HEK293 (cell line): ENCODE measurements around the gene SLC66A2.

Experiments used
- CTCF ChIA-PET: fragments of 350-600 bp; formaldehyde crosslinking; extraction: SDS; loops from one replicate; lab custom pipeline; 2021; ENCODE audit warnings: antibody characterized with exemption; lab: Yijun Ruan, JAX
- POLR2A ChIA-PET: fragments of 300-600 bp; formaldehyde crosslinking; extraction: SDS; loops from one replicate; lab custom pipeline; 2020; ENCODE audit warnings: antibody characterized with exemption, inconsistent platforms; lab: Yijun Ruan, JAX
- H3K27ac ChIP-seq: fragments of 200-500 bp; sonication (Bioruptor generic); 2 replicates; pipeline ENCODE4 v1.5.1; 2014; ENCODE audit warnings: low read depth, low read length, control low read depth, inconsistent platforms; ENCODE audit errors: extremely low read depth
- H3K36me3 ChIP-seq, 2 experiments: fragments of 200-500 bp in 1 of 2; sonication (Bioruptor generic) in 1 of 2; 1 replicate in 1 of 2; 2 replicates in 1 of 2; pipeline ENCODE4 v1.5.1; 2014 to 2017; ENCODE audit warnings: inconsistent platforms in 2 of 2, low read length in 2 of 2; ENCODE audit not compliant: control insufficient read depth in 2 of 2, insufficient read depth in 1 of 2
- H3K4me1 ChIP-seq: fragments of 200-500 bp; sonication (Bioruptor generic); 2 replicates; pipeline ENCODE4 v1.5.1; 2014; ENCODE audit warnings: mild to moderate bottlenecking, low read length, inconsistent platforms; ENCODE audit not compliant: control insufficient read depth, insufficient read depth
- H3K4me3 ChIP-seq: 2 replicates; pipeline ENCODE4 v1.5.1; 2011; ENCODE audit warnings: low read depth, mild to moderate bottlenecking, control low read depth, low read length, moderate library complexity
- H3K9me3 ChIP-seq: fragments of 200-500 bp; sonication (Bioruptor generic); 2 replicates; pipeline ENCODE4 v1.5.1; 2014; ENCODE audit warnings: low read depth, low read length, inconsistent platforms; ENCODE audit not compliant: control insufficient read depth, insufficient read depth
- ZIC2 ChIP-seq: fragments of 450-650 bp; formaldehyde crosslinking; IDR thresholded peaks from 2 replicates; pipeline ENCODE4 v1.5.1; 2016; ENCODE audit warnings: missing biosample characterization, missing genetic modification characterization
- ZNF133 ChIP-seq: fragments of 450-650 bp; formaldehyde crosslinking; IDR thresholded peaks from 2 replicates; pipeline ENCODE4 v1.5.1; 2016; ENCODE audit warnings: missing biosample characterization, missing genetic modification characterization
- ZNF140 ChIP-seq: fragments of 450-650 bp; formaldehyde crosslinking; IDR thresholded peaks from 2 replicates; pipeline ENCODE4 v1.5.1; 2016; ENCODE audit warnings: missing biosample characterization, missing genetic modification characterization
- ZNF157 ChIP-seq: fragments of 450-650 bp; formaldehyde crosslinking; IDR thresholded peaks from 2 replicates; pipeline ENCODE4 v1.5.1; 2016; ENCODE audit warnings: missing biosample characterization, missing genetic modification characterization
- ZNF202 ChIP-seq: fragments of 450-650 bp; formaldehyde crosslinking; IDR thresholded peaks from 2 replicates; pipeline ENCODE4 v1.5.1; 2016; ENCODE audit warnings: missing biosample characterization, missing genetic modification characterization, borderline replicate concordance
- ZNF26 ChIP-seq: fragments of 450-650 bp; formaldehyde crosslinking; IDR thresholded peaks from 2 replicates; pipeline ENCODE4 v1.5.1; 2016; ENCODE audit warnings: missing biosample characterization, missing genetic modification characterization
- ZNF335 ChIP-seq: fragments of 450-650 bp; formaldehyde crosslinking; conservative IDR thresholded peaks from 2 replicates; pipeline ENCODE4 v1.5.1; 2016; ENCODE audit warnings: missing biosample characterization, missing genetic modification characterization
- ZNF366 ChIP-seq: fragments of 450-650 bp; formaldehyde crosslinking; conservative IDR thresholded peaks from 2 replicates; pipeline ENCODE4 v1.5.1; 2016; ENCODE audit warnings: missing biosample characterization, missing genetic modification characterization
- ZNF426 ChIP-seq: fragments of 450-650 bp; formaldehyde crosslinking; IDR thresholded peaks from 2 replicates; pipeline ENCODE4 v1.5.1; 2017; ENCODE audit warnings: missing biosample characterization, missing genetic modification characterization, mild to moderate bottlenecking, inconsistent platforms, moderate library complexity
- ZNF514 ChIP-seq: fragments of 450-650 bp; formaldehyde crosslinking; IDR thresholded peaks from 2 replicates; pipeline ENCODE4 v1.5.1; 2016; ENCODE audit warnings: missing biosample characterization, missing genetic modification characterization
- ZNF548 ChIP-seq: fragments of 450-650 bp; formaldehyde crosslinking; IDR thresholded peaks from 2 replicates; pipeline ENCODE4 v1.5.1; 2016; ENCODE audit warnings: missing biosample characterization, missing genetic modification characterization
- ZNF571 ChIP-seq: fragments of 450-650 bp; formaldehyde crosslinking; IDR thresholded peaks from 2 replicates; pipeline ENCODE4 v1.5.0; 2017; ENCODE audit warnings: missing biosample characterization, missing genetic modification characterization
- ZNF596 ChIP-seq: fragments of 450-650 bp; IDR thresholded peaks from 2 replicates; pipeline ENCODE4 v1.5.0; 2018; ENCODE audit warnings: missing biosample characterization, mild to moderate bottlenecking, missing genetic modification characterization, moderate library complexity
- ZNF639 ChIP-seq: fragments of 450-650 bp; formaldehyde crosslinking; IDR thresholded peaks from 2 replicates; pipeline ENCODE4 v1.5.1; 2016; ENCODE audit warnings: missing biosample characterization, missing genetic modification characterization
- ZNF658 ChIP-seq: fragments of 450-650 bp; formaldehyde crosslinking; IDR thresholded peaks from 2 replicates; pipeline ENCODE4; 2016; ENCODE audit warnings: missing biosample characterization, missing genetic modification characterization
- ZSCAN23 ChIP-seq: fragments of 450-650 bp; formaldehyde crosslinking; IDR thresholded peaks from 2 replicates; pipeline ENCODE4 v1.5.1; 2016; ENCODE audit warnings: missing biosample characterization, missing genetic modification characterization
- ZSCAN5A ChIP-seq: fragments of 450-650 bp; formaldehyde crosslinking; IDR thresholded peaks from 2 replicates; pipeline ENCODE4 v1.5.1; 2016; ENCODE audit warnings: missing biosample characterization, missing genetic modification characterization
- TF ChIP-seq, protein P1 (sequence below): fragments of 450-650 bp; formaldehyde crosslinking; IDR thresholded peaks from 2 replicates; pipeline ENCODE4 v1.5.1; 2016; ENCODE audit warnings: missing biosample characterization, missing genetic modification characterization, borderline replicate concordance
- TF ChIP-seq, protein P2 (sequence below): fragments of 450-650 bp; formaldehyde crosslinking; IDR thresholded peaks from 2 replicates; pipeline ENCODE4 v1.5.1; 2017; ENCODE audit warnings: missing biosample characterization, missing genetic modification characterization
- TF ChIP-seq, protein P3 (sequence below): fragments of 450-650 bp; formaldehyde crosslinking; IDR thresholded peaks from 2 replicates; pipeline ENCODE4 v1.5.1; 2016; ENCODE audit warnings: missing biosample characterization, missing genetic modification characterization, borderline replicate concordance

Gene SLC66A2

DNA sequence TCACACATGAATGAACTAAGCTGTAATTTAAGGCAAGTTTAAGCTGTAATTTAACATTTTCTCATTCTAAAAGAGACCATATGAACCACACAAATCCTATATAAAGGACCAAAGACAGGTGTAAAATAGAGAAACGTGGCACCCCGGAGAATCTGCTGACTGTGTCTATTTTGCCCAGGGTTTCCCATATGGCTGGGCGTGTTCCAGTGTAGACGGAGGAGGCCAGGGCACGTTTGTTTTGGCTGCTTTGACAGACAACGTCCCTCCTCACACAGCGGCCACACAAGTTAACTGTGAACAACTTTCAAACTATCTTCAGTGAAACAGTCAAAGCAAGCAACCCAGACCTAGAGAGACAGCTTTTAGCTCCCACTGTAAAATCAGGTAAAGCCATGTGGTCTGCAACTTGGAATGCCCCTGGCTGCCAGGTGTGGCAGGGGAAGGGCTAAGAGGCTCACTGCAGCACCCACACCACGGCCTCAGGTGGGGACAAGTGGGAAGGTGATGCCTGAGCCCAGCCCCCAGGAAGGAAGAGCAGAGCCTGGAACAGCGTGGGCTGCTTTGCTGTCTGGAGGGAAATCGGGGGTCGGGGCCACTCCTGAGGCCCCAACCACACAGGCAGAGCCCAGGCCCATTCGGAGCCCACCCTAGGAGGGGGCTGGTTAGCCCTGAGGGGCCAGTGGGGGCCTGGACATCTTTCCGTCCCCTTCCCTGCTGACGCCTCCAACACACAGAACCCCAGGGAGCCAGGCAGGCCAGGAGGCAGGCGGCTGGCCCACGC lies 40.7 kb downstream of the SLC66A2 start:
- Histone ChIP-seq H3K4me1 (no peaks in the 10 kb centered on the region), H3K9me3 (no peaks in the 10 kb centered on the region), H3K4me3 (no peak overlapping the region), H3K27ac (no peak overlapping the region), H3K36me3 (peaks cover 0 to 7% of the 10 kb centered on the region in 2 experiments; a peak in 2 of 3 replicates)
- CTCF ChIA-PET, result no interaction called here
- no peak for TF ChIP-seq ZNF26 (tag by site-specific recombination)
- TF ChIP-seq ZNF571 (tag by site-specific recombination), result no peak
- TF ChIP-seq ZNF202 (tag by site-specific recombination), result no peak
- no peak for TF ChIP-seq ZNF335 (tag by site-specific recombination)
- POLR2A ChIA-PET, result no interaction called here

DNA sequence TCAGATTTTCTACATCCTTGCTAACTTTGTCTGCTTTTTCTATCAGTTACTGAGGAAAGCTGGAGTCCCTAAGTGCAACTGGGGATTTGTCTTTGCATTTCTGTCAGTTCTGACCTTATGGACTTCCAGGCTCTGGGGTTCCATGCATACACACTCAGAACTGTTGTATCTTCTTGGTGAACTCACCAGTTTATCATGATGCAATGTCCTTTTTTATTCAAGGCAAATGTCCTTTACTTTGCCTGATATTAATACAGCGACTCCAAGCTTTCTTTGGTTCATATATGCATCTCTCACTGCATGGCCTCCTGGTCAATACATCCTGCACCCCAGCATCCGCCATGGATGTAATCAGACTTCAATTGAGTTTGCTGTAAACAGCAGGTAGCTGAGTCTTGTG lies 44.7 kb downstream of the SLC66A2 start:
- no peak overlapping the region for H3K27ac ChIP-seq
- H3K4me3 ChIP-seq, result no peak overlapping the region
- H3K4me1 ChIP-seq, result no peaks in the 10 kb centered on the region
- POLR2A ChIA-PET, result no interaction called here
- TF ChIP-seq ZSCAN5A (no peak), ZNF133 (peak; percentile 57; the same call in 1 of the 2 replicates)
- H3K36me3 ChIP-seq, result peaks cover 0 to 13% of the 10 kb centered on the region in 2 experiments; a peak in 2 of 3 replicates
- CTCF ChIA-PET, result no interaction called here
- H3K9me3 ChIP-seq, result no peaks in the 10 kb centered on the region

- Histone ChIP-seq H3K9me3 (no peaks in the 10 kb centered on the region), H3K36me3 (peaks cover 0 to 13% of the 10 kb centered on the region in 2 experiments; a peak in 2 of 3 replicates), H3K27ac (no peak overlapping the region), H3K4me3 (no peak overlapping the region), H3K4me1 (no peaks in the 10 kb centered on the region)
- CTCF ChIA-PET, result interaction anchor here (0.8 kb wide), 1 partner anchor 117 kb away, joined by 3 read pairs; no protein-coding TSS in a partner anchor
- POLR2A ChIA-PET, result no interaction called here
- TF ChIP-seq ZIC2 (tag by site-specific recombination), result no peak
- no peak for TF ChIP-seq ZNF426 (tag by site-specific recombination)
- no peak for TF ChIP-seq ZSCAN23 (tag by site-specific recombination)
- TF ChIP-seq, protein P1, sequence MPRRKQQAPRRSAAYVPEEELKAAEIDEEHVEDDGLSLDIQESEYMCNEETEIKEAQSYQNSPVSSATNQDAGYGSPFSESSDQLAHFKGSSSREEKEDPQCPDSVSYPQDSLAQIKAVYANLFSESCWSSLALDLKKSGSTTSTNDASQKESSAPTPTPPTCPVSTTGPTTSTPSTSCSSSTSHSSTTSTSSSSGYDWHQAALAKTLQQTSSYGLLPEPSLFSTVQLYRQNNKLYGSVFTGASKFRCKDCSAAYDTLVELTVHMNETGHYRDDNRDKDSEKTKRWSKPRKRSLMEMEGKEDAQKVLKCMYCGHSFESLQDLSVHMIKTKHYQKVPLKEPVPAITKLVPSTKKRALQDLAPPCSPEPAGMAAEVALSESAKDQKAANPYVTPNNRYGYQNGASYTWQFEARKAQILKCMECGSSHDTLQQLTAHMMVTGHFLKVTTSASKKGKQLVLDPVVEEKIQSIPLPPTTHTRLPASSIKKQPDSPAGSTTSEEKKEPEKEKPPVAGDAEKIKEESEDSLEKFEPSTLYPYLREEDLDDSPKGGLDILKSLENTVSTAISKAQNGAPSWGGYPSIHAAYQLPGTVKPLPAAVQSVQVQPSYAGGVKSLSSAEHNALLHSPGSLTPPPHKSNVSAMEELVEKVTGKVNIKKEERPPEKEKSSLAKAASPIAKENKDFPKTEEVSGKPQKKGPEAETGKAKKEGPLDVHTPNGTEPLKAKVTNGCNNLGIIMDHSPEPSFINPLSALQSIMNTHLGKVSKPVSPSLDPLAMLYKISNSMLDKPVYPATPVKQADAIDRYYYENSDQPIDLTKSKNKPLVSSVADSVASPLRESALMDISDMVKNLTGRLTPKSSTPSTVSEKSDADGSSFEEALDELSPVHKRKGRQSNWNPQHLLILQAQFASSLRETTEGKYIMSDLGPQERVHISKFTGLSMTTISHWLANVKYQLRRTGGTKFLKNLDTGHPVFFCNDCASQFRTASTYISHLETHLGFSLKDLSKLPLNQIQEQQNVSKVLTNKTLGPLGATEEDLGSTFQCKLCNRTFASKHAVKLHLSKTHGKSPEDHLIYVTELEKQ, result no peak
- TF ChIP-seq ZNF157 (tag by site-specific recombination), result no peak
- no peak for TF ChIP-seq ZNF548 (tag by site-specific recombination)
- no peak for TF ChIP-seq ZNF140 (tag by site-specific recombination)
- no peak for TF ChIP-seq ZNF639
- TF ChIP-seq, protein P2, sequence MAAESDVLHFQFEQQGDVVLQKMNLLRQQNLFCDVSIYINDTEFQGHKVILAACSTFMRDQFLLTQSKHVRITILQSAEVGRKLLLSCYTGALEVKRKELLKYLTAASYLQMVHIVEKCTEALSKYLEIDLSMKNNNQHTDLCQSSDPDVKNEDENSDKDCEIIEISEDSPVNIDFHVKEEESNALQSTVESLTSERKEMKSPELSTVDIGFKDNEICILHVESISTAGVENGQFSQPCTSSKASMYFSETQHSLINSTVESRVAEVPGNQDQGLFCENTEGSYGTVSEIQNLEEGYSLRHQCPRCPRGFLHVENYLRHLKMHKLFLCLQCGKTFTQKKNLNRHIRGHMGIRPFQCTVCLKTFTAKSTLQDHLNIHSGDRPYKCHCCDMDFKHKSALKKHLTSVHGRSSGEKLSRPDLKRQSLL (tag by site-specific recombination), result no peak
- no peak for TF ChIP-seq ZNF658 (tag by site-specific recombination)
- TF ChIP-seq, protein P3, sequence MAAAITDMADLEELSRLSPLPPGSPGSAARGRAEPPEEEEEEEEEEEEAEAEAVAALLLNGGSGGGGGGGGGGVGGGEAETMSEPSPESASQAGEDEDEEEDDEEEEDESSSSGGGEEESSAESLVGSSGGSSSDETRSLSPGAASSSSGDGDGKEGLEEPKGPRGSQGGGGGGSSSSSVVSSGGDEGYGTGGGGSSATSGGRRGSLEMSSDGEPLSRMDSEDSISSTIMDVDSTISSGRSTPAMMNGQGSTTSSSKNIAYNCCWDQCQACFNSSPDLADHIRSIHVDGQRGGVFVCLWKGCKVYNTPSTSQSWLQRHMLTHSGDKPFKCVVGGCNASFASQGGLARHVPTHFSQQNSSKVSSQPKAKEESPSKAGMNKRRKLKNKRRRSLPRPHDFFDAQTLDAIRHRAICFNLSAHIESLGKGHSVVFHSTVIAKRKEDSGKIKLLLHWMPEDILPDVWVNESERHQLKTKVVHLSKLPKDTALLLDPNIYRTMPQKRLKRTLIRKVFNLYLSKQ (tag by site-specific recombination), result no peak
- TF ChIP-seq ZNF514 (tag by site-specific recombination), result no peak
- no peak for TF ChIP-seq ZNF596
- TF ChIP-seq ZNF366, result no peak
Observed at GRCh38 chr18:79905993-79906392, 45.5 kb downstream of the SLC66A2 start.
